ENCODE data around the gene DKK3.

Gene DKK3

DNA sequence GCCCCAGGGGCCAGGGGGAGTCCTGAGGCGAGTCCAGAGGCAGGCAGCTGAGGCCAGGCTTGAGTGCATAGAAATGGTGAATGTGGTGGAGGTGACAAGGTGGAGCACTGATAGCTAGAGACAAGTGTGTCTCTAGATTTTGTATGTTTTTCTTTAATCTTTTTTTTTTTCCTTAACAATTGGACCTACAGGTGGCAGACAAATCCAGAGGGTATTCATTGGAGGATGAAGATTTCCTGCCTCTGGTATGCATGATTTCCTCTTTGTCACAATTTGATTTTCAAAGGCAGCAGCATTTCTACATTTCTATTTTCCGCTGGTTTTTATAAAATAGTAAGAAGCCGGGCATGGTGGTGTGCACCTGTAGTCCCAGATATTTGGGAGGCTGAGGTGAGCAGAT is 47.7 kb upstream of the DKK3 start:
- no peak for TF ChIP-seq ZFP30 (CRISPR knock-in tag; IDR thresholded peaks at IDR 0.05)
- TF ChIP-seq ZFP3 (CRISPR knock-in tag; IDR thresholded peaks at IDR 0.05) = no peak
- TF ChIP-seq ESRRG (CRISPR knock-in tag; IDR thresholded peaks at IDR 0.05) = no peak
- TF ChIP-seq CSRNP3 (CRISPR knock-in tag; IDR thresholded peaks at IDR 0.05) = no peak
- ATAC-seq = no peak

GRCh38 chr11:12053606-12054361 is 45.4 kb upstream of the DKK3 start:
- TF ChIP-seq ZNF70 (CRISPR knock-in tag; IDR thresholded peaks at IDR 0.05) (no peak), TCF4 (CRISPR knock-in tag; IDR thresholded peaks at IDR 0.05; ENCODE audit: borderline replicate concordance) (no peak), ZC3H10 (CRISPR knock-in tag; IDR thresholded peaks at IDR 0.05) (no peak)
- no peak; the same call in 2 of the 3 replicates for ATAC-seq

- ATAC-seq = no peak
- no peak for TF ChIP-seq OSR1 (CRISPR knock-in tag; IDR thresholded peaks at IDR 0.05)
- no peak for TF ChIP-seq CSDC2 (CRISPR knock-in tag; IDR thresholded peaks at IDR 0.05)
- TF ChIP-seq ZNF565 (CRISPR knock-in tag; conservative IDR thresholded peaks at IDR 0.05; ENCODE audit: low read depth) = no peak
- no peak for TF ChIP-seq BACH2 (CRISPR knock-in tag; IDR thresholded peaks at IDR 0.05; ENCODE audit: borderline replicate concordance)
- no peak for TF ChIP-seq ZNF70 (CRISPR knock-in tag; IDR thresholded peaks at IDR 0.05)
- TF ChIP-seq TSHZ2 (CRISPR knock-in tag; IDR thresholded peaks at IDR 0.05) = no peak
- TF ChIP-seq ARNTL (CRISPR knock-in tag; IDR thresholded peaks at IDR 0.05; ENCODE audit: borderline replicate concordance, low read depth) = no peak
- TF ChIP-seq GLIS3 (CRISPR knock-in tag; IDR thresholded peaks at IDR 0.05) = no peak
- no peak for TF ChIP-seq RARB (CRISPR knock-in tag; IDR thresholded peaks at IDR 0.05)
- TF ChIP-seq, protein P1, sequence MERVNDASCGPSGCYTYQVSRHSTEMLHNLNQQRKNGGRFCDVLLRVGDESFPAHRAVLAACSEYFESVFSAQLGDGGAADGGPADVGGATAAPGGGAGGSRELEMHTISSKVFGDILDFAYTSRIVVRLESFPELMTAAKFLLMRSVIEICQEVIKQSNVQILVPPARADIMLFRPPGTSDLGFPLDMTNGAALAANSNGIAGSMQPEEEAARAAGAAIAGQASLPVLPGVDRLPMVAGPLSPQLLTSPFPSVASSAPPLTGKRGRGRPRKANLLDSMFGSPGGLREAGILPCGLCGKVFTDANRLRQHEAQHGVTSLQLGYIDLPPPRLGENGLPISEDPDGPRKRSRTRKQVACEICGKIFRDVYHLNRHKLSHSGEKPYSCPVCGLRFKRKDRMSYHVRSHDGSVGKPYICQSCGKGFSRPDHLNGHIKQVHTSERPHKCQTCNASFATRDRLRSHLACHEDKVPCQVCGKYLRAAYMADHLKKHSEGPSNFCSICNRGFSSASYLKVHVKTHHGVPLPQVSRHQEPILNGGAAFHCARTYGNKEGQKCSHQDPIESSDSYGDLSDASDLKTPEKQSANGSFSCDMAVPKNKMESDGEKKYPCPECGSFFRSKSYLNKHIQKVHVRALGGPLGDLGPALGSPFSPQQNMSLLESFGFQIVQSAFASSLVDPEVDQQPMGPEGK (CRISPR knock-in tag; IDR thresholded peaks at IDR 0.05; ENCODE audit: borderline replicate concordance) = no peak
- TF ChIP-seq, protein P2, sequence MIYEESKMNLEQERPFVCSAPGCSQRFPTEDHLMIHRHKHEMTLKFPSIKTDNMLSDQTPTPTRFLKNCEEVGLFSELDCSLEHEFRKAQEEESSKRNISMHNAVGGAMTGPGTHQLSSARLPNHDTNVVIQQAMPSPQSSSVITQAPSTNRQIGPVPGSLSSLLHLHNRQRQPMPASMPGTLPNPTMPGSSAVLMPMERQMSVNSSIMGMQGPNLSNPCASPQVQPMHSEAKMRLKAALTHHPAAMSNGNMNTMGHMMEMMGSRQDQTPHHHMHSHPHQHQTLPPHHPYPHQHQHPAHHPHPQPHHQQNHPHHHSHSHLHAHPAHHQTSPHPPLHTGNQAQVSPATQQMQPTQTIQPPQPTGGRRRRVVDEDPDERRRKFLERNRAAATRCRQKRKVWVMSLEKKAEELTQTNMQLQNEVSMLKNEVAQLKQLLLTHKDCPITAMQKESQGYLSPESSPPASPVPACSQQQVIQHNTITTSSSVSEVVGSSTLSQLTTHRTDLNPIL (CRISPR knock-in tag; IDR thresholded peaks at IDR 0.05; ENCODE audit: low read depth) = no peak
- no peak for TF ChIP-seq TCF4 (CRISPR knock-in tag; IDR thresholded peaks at IDR 0.05; ENCODE audit: borderline replicate concordance)
- no peak for TF ChIP-seq SNAI2 (CRISPR knock-in tag; IDR thresholded peaks at IDR 0.05)
- no peak for TF ChIP-seq ZNF8 (CRISPR knock-in tag; IDR thresholded peaks at IDR 0.05)
- no peak for TF ChIP-seq ESRRG (CRISPR knock-in tag; IDR thresholded peaks at IDR 0.05)
These were observed 44.5 kb upstream of the DKK3 start for GRCh38 chr11:12052676-12053605.

- TF ChIP-seq TSHZ2 (CRISPR knock-in tag; IDR thresholded peaks at IDR 0.05) (no peak), RARB (CRISPR knock-in tag; IDR thresholded peaks at IDR 0.05) (no peak), ARNTL (CRISPR knock-in tag; IDR thresholded peaks at IDR 0.05; ENCODE audit: borderline replicate concordance, low read depth) (no peak), ESRRG (CRISPR knock-in tag; IDR thresholded peaks at IDR 0.05) (no peak), CSRNP3 (CRISPR knock-in tag; IDR thresholded peaks at IDR 0.05) (no peak), SNAI2 (CRISPR knock-in tag; IDR thresholded peaks at IDR 0.05) (no peak), CSDC2 (CRISPR knock-in tag; IDR thresholded peaks at IDR 0.05) (no peak)
- ATAC-seq = no peak
These were observed 42.8 kb upstream of the DKK3 start for GRCh38 chr11:12051287-12051662.

Measured in SK-N-SH treated with all-trans-retinoic acid at 6 μM for 48 hours (cell line).